ENCODE data around the gene PDRG1.
"Not testable (repeated sequence)": the region's sequence is repeated elsewhere in the genome, so short reads cannot be mapped to it uniquely, and the experiment has no call there.

PDRG1 gene

DNA sequence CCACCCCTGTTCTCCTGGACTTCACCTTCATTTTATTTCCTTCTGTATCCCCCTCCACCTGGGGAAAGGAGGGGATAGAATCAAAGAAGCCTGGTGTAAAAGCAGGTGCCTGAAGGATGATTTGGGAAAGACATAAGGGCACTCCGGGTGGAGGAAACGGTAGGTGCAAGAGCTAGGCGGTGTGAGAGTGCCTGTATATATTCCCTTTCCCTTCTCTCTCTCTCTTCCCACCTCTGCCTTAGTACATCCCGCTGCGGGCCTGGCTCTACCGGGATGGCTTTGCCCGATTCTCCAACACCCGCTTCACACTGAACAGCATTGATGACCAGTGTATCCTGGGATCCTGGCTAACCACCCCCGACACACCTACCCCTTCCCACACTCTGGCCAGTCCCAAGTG, 26.2 kb downstream of the PDRG1 start:
- DNase-seq = no peak

- no peak for DNase-seq
Measured at GRCh38 chr20:31924561-31924960, 27.3 kb downstream of the PDRG1 start.

DNA sequence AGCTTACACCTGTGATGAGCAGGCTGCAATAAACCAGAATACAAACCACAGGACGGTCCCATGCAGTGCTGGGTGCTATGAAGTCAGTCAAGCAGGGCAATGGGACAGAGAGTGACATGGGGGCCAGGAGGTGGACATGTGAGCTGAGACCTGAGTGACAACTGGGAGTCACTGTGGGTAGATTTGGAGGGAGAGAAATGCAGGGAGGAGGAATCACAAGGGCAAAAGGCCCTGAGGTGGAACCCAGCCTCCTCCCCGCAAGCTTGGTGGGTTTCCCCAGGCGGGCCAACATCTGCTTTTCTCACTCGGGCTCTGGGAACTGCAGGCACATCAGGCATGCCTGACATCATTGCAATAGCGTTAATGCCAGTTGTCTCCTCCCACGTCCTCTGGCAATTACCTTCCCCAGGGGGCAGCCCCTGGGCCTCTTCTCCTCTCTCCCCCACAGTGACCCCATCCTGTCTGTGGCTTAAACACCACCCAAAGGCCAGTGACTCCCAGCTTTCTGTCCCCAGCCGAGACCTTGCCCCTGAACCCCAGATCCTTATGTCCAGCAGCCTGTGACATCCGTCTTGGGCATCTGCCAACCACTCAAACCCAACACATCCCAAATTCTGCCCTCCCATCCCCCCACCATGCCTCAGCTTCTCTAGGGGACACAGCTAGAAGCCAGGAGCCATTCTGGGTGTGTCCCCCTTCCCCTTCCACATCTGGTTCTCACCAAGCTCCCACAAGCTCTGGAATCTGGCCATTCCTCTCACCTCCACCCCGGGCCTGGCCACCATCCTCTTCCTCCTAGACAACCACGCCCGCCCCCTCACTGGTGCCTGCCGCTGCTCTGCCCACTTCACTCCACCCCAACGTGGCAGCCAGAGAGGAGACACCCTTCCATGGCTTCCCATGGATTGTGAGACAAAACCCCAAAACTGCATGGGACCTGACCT, 28.2 kb downstream of the PDRG1 start:
- no peak for DNase-seq

GRCh38 chr20:31922588-31922987, 29.3 kb downstream of the PDRG1 start:
- no peak for DNase-seq

GRCh38 chr20:31922181-31922580, 29.7 kb downstream of the PDRG1 start:
- no peak for DNase-seq

GRCh38 chr20:31921480-31921879, 30.4 kb downstream of the PDRG1 start:
- not testable (repeated sequence) for DNase-seq

DNA sequence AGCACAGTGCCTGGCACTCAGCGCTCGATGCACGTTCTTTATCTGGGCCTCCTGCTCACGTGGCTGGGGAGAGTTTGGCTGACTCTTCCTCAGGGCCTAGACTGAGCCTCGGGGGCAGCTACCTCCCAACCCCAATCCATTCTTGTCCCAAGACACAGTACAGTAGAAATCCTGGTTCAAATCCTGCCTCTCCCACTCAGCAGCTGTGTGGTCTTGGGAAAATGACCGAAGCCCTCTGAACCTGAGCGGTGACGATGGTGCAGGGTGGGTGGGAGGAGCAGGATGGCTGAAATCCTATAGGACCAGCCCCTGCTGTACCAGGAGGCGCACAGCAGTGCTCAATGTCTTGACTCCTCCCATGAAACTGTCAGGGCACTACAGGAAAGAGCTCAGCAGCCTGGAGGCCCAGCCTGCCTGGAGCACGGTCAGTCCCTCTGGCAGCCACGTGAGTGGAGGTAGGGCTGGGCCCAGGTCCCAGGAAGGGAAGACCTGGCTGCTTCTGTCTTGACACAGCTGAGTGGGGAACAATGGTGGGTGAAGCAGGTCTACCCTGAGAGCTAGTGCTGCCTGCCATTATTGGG, 31.5 kb downstream of the PDRG1 start:
- no peak for DNase-seq

DNA sequence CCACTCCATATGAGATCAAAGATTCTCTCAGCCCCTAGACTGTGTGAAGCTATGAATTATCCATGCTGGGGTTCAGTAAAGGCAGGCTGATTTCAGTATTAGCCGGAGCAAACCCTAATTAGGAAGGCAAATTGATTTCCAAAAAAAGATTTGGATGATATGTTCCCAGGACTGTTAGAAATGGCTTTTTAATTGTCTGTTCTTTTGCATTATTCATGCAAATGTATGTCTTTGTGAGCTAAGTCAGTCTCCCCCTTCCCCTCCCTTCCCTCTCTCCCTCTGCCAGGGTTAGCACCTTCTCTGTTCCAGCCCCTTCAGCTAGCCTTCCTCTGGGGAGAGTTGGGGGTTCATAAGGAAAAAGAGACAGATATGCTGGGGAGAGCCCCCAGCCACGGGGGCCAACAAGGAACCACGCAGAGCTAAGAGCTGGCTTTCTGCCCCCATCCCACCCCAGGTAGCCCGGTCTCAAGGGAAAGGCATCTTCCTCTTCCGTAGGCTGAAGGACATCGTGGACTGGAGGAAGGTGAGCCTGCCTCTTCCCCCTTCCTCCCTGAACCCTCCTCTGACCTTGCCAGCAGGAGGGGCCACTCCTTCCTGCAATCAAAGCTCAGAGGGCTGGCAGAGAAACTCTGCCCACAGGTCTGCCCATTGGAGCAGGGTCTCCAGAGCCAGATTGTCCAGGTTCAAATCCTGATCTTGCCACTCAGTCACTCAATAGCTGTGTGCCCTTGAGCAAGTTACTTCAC, 32.3 kb downstream of the PDRG1 start:
- DNase-seq = no peak

DNA sequence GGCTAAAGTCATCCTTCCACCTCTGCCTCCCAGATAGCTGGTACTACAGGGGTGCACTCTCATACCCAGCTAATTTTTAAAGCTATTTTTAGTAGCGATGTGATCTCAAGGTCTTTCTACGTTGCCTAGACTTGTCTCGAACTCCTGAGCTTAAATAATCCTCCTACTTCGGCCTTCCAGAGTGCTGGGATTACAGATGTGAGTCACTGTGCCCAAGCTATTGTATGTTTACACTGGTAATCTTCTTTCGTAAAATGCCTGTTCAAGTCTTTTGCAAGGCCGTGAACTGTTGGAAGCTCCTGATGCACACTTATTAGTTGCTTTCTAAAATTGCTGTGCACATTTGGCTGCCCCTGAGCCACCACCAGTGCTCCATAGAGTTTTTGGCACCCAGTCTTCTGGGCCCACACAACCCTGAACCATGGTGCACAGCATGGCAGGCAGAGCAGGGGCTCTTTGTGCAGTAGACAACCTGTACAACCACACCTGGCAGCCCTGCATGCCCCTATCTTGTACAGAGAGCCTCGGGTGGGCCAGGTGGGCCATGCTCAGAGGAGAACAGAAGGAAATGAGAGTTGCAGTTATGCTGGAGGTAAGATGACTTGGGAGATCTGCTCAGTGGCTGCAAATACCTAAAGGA, 33.3 kb downstream of the PDRG1 start:
- no peak for DNase-seq

- DNase-seq = not testable (repeated sequence)
Measured at GRCh38 chr20:31917962-31918412, 33.9 kb downstream of the PDRG1 start.

DNA sequence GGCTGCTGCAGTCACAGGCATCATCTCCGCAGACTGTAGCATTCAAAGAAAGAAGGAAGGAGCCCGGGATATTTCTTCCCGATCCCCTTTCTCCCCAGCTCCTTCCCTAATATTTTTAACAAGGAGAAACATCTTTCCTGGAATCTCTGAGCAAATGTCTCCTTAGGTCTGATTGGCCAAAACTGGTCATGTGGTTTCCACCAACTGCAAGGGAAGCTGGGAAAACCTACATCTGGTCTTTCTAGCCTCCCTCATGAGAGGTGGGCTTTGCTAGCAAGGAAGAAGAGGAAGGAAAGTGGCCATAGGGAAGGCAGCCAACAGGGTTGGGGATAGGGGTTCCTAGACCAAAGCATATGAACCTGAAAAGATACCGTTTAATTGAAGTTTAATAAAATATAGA, 35.1 kb downstream of the PDRG1 start:
- DNase-seq = no peak

DNA sequence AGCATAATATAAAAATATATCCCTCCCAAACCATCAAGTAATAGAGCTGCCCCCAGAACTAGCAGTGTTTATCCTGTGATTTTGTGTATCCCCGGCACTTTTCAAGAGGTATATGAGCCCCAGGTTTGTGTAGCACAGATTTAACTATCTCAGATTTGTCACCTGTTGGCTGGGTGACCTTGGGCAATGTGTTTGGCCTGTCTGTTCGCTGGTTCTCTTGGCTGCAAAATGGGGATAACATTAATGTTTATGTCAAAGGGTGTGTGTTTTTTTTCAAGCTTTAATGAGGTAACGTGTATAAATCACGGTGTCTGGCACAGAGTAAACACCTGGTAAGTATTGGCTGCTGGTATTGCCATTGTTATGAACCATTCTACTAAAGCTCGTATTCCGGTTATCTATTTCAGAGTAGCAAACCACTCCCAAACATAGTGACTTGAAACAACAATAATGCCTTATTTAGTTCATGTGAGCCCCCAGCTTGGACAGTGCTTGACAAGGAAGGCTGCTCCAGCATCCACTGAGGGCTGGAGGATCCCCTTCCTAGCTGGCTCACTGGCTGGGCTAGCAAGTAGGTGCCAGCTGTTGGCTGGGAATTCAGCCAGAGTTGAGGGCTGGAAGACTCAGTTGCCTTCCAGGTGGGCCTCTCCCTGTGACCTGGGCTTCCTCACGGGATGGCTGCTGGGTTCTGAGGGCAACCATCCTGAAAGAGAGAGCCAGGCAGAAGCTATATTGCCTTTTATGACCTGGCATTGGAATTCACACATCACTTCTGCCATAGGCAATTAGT, 36.2 kb downstream of the PDRG1 start:
- peak; percentile 29 for DNase-seq

GRCh38 chr20:31914170-31914569, 37.7 kb downstream of the PDRG1 start:
- no peak for DNase-seq

DNA sequence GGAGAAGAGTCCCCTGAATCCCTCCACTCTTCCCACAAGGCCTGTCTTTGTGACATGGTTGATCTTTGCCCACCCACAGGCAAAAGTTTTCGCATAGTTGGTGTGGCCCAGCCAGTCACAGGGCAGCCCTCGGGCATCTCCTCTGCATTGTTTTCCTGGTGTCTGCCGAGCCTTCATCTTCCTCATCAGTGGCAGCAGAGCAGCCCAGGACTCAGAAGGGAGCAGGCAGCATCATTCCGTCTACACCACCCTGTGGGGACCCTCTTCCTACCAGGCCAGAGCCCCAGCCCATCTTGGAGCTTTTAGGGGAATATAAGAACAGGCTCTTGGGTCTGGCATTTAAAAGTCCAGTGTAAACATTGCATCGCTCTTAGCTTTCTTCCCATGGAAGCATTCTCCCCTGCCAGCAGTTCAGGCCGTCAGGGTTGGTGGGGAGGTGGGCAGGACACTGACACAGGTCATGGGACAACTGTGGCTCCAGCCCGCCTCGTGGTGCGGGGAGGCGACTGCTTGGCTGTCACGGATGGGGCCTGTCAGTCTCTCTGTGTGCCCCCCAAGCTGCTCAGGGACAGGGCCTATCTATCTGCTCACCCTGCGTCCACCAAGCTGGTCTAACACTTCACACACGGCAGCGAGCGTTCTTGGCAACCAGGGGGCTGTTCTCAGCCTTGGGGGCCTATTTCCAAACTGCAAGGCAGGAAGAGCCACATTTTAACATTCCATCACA, 38.3 kb downstream of the PDRG1 start:
- DNase-seq = no peak

DNA sequence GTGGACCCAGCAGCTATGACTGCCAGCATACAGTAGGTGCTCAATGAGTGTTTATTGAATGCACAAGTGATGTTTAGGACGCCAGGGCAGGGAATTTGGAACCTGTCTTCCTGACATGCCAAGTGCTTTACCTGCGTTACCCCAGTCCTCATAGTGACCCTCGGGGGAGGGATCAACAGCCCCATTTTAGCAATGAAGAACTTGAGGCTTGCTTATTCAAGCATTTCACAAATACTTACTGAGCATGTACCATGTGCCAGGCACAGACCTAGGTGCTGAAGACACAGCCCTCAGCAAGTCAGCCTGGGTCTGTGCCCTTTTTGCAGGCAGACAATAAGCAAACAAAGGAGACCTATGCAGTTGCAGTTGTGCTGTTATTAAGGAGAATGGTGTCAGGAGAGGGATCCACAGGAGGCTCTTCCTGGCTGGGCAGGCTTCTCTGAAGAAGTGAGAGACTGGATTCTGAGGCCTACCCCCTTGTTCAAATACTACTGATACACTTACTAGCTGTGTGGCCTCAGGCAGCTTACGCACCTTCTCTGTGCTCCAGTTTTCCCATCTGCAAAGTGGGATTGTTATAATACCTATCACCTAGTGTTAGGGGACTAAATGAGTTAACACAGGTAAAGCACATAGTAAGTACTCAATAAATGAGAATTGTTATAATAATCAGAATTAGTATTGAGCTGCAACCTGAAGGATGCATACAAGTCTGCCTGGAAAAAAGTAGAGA, 41.6 kb downstream of the PDRG1 start:
- no peak for DNase-seq

- DNase-seq = no peak
Measured at GRCh38 chr20:31909253-31910070, 42.4 kb downstream of the PDRG1 start.

DNA sequence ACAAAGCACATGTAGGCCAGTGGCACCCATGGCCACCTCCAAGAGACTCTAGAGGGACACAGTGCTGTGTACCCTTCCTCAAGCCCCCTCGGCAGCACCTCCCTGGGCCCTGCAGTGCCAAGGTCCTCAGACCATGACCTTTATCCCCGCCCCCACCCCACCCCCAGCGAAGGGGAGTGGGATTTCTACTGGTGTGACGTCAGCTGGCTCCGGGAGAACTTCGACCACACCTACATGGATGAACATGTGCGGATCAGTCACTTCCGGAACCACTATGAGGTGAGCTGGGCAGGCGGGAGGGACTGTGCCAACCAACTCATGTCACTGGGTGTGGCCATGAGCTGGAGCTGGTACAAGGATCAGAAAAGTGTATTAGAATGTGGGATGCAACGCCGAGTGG, 43.4 kb downstream of the PDRG1 start:
- no peak for DNase-seq

GRCh38 chr20:31908016-31908415, 43.8 kb downstream of the PDRG1 start:
- no peak for DNase-seq

- no peak for DNase-seq
Measured at GRCh38 chr20:31907046-31907445, 44.8 kb downstream of the PDRG1 start.

GRCh38 chr20:31906001-31906400, 45.8 kb downstream of the PDRG1 start:
- DNase-seq = no peak

All from NCI-H748 treated with DMSO at 0.1 percent for 48 hours (cell line).